GM12801 (cell line): ENCODE measurements around the gene HAUS7.

Experiments used
- TF ChIP-seq, protein P1 (sequence below): IDR thresholded peaks from one replicate; pipeline ENCODE4 v1.5.1; 2011; ENCODE audit warnings: control low read depth; ENCODE audit not compliant: insufficient read length; ENCODE audit errors: extremely low read depth

Gene HAUS7

DNA sequence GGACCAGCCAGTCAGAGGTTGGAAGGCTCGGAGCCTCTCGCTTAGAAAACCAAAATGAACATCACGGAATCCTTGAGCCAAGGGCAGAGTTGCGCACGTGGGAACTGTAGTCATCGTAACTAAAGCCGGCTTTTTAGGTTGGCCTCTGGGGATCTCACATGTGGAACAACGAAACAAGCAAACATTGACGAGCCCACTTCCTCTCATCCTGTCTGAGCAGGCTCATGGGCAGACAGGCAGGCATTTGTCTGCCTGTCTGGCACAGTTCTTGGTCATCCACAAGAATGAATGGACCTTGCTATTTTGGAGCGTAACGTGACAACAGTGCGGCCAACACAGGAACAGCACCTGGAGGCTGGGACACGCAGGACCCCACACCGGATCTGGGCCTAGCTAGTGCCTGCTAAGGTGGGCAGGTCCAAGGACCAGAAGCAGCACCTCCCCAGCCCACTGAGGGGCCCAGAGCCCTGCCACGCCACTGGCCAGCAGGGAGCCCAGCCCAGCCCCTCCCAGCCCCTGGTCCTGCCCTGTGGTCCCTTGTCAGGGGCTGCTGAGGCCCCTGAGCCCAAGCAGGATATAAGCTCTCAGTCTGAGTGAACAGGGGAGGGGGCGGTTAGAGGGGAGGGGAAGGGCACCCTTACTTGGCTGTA, 15.3 kb downstream of the HAUS7 start:
- TF ChIP-seq, protein P1, sequence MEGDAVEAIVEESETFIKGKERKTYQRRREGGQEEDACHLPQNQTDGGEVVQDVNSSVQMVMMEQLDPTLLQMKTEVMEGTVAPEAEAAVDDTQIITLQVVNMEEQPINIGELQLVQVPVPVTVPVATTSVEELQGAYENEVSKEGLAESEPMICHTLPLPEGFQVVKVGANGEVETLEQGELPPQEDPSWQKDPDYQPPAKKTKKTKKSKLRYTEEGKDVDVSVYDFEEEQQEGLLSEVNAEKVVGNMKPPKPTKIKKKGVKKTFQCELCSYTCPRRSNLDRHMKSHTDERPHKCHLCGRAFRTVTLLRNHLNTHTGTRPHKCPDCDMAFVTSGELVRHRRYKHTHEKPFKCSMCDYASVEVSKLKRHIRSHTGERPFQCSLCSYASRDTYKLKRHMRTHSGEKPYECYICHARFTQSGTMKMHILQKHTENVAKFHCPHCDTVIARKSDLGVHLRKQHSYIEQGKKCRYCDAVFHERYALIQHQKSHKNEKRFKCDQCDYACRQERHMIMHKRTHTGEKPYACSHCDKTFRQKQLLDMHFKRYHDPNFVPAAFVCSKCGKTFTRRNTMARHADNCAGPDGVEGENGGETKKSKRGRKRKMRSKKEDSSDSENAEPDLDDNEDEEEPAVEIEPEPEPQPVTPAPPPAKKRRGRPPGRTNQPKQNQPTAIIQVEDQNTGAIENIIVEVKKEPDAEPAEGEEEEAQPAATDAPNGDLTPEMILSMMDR, result no peak

DNA sequence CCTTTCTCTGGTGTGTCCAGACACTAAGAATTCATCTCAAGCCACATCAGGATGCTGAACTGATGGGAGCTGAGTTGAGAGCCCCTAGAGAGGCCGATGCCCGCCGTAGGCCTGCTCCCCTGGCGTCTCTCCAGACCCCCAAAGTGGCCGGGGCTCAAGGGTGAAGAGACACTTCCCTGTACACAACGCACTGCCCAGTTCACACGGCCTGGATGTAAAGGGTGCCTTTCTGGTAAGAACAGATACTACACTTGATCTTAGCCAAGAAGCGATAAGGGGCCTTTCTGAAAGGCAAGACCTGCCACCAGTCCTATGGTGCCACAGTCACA, 19.5 kb downstream of the HAUS7 start:
- TF ChIP-seq, protein P1, result no peak

DNA sequence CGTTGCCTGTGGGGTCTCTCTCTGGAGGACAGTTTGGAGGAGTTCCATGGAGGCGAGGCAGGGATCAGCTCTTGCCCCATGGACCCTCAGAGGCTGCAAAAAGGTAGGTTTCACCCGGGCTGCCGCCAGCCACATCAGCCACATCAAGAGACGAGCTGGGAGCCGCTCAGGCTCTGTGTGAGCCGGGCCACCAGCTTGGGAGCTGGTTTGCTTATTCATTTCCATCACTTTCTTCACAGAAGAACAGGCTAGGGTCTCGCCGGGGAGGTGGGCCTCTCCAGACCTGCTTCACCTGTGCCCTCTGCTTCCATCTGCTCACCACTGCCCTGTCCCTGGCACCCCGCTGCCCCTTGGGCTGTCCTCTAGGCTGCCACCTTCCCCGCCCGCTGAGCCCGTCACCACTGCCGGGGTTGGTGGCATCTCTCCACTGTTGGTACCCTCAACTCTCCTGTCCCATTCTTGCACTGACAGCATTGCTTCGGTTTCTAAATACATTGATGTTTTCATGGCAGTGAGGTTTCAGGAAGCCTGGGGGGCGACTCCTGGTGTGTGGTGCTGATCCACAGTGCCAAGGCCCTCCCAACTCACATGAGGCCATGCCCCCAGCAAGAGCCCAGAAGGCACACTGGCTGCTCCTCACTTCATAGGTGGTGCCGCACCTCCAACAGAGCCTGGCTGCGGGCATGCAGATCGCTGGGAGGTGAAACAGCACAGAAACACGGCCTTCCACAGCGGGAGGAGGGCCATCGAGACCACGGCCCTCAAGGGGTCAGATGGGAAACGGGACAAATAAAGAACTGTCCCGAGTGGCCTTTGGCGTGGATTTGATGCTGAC, 20.0 kb downstream of the HAUS7 start:
- TF ChIP-seq, protein P1, result no peak

DNA sequence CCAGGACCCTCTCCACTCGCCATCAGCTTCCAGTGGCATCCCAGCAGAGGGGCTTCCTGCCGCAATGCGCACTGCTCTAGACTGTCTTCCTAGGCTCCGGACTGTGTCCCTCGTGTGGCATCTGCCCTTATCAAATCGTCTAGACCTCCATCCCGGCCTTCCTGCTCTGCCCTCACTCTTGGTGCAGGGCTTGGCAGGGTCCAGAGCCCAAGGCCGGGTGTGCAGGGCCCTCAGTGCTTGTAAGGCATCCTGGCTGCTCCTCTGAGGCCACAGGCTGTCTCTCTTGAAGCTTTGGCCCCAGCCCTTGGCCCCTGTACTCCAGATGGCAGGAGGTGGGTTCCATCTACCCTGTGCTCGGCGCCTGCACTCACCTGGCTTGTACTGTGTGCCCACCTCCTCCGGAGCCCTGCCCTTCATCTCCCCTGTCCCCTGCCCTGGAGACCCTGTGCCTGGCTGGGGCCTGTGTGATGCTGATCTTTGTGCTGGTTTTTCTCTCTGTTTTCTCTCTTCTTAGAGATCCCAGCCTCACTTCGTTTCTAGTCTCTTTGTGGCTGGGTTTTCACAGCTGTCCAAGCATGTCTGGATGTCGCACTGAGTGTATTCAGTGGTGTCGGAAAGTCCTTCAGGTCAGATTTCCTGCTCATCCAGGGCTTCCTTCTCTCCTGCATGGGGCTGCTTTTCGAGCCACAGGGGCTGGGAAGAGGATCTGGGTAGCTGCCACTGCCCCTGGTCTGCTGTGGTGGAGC, 20.8 kb downstream of the HAUS7 start:
- TF ChIP-seq, protein P1, result no peak

DNA sequence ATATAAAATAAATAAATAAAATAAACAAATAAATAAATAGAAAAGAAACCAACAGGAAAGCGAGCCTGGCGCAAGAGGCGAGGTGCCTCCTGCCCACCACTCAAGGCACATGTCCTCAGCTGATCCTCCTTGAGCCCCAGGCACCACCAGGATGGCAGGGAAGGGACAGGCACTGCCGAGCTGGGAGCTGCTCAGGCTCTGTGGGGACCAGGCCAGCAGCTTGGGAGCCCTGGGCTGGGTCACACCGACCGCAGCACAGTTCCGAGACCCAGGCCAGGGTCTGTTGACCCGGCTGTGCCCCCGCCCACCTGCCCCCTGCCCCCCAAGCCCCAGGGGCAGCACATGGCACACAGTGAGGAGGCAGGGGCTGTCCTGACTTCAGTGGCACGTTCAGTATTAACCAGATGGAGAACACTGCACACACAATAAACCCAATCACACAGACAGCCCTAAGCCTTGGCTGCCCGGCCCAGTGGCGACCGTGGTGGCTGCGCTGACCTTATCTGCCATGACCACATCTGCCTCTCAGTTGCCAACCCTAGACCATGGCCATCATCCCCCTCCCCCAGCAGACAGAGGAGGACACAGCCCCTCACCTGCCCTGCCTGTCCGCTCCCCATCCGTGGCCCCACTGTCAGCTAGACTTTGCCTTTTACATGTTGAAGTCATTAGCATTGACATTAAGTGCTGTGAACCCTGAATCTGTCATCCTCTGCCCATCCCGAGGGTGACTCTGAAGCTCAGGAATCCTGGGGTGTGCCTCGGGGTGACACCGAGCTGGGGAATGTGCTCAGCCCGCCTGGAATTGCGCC, 21.6 kb downstream of the HAUS7 start:
- TF ChIP-seq, protein P1, result no peak

DNA sequence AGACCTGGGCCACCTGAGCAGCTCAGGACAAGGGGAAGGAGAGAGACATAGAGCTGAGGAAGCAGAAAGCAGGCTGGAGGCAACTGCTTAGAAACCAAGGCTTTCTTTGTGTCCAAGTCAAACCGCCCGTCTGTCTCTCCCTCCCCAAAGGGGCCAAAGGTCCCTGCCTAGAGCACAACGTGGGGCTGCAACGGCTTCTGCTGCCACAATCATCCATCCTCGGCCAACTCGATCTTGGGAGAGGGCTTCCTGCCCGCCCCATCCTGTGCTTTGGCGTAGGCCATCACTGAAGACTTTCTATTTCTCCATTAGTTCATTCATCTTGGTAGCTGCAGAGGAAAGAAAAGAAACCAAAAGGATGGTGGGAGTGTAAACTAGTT, 22.8 kb downstream of the HAUS7 start:
- TF ChIP-seq, protein P1, result no peak
